Measurements from ENCODE around the gene ACOT4. TPM values are rescaled to one million over a fixed set of nuclear protein-coding genes. Genes with fewer than 3 reads are reported as not detected.

Gene ACOT4
- total RNA-seq, 4 donors from 2014 or later: 0.42 to 0.57 (median 0.48) TPM

DNA sequence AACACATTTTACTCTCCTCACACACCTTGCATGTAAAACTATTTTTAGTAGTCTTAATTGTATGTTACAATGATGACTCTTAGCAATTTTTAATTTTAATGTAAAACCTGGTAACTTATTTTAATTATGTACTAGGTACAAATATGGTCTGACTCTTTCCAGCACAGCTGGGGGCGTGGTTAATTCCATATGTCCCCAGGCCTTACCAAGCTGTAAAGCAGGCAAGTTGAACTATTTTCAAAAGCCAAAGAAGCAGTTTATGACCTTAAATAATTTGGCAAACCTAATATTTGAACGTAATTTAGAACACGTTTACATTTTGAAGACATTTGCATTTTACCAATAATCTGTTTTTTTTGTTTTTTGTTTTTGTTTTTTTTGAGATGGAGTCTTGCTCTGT lies 11.3 kb downstream of the ACOT4 start:
- TF ChIP-seq, protein P1, sequence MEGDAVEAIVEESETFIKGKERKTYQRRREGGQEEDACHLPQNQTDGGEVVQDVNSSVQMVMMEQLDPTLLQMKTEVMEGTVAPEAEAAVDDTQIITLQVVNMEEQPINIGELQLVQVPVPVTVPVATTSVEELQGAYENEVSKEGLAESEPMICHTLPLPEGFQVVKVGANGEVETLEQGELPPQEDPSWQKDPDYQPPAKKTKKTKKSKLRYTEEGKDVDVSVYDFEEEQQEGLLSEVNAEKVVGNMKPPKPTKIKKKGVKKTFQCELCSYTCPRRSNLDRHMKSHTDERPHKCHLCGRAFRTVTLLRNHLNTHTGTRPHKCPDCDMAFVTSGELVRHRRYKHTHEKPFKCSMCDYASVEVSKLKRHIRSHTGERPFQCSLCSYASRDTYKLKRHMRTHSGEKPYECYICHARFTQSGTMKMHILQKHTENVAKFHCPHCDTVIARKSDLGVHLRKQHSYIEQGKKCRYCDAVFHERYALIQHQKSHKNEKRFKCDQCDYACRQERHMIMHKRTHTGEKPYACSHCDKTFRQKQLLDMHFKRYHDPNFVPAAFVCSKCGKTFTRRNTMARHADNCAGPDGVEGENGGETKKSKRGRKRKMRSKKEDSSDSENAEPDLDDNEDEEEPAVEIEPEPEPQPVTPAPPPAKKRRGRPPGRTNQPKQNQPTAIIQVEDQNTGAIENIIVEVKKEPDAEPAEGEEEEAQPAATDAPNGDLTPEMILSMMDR (IDR thresholded peaks at IDR 0.05): no peak
- no peaks in the 10 kb centered on the region for H3K9me3 ChIP-seq
- H3K4me3 ChIP-seq: no peak overlapping the region
- WGBS: 84% methylated on average over 3 of the region's 3 CpGs
- no peaks in the 10 kb centered on the region for H3K27me3 ChIP-seq
- DNase-seq (ENCODE audit: extremely low spot score): no peak
- H3K36me3 ChIP-seq: no peaks in the 10 kb centered on the region
- no peaks in the 10 kb centered on the region for H3K4me1 ChIP-seq
- no peak overlapping the region for H3K27ac ChIP-seq (replicated peaks in 1 of 4)
- intact Hi-C loops (cut with DNase I): no loop called here

DNA sequence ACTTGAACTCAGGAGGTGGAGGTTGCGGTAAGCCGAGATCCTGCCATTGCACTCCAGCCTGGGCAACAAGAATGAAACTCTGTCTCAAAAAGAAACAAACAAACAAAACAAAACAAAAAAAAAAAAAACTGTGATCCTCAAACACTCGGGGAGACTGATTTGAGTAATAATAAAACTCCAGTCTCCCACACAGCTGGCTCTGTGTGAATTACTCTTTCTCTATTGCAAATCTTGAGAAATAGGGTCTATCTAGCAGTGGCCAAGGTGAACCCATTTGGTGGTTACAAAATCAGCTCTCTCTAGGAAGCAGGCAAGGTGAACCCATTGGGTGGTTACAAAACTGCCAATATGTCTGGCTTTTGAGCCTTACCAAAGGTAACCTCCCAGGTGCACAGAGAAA lies 14.6 kb downstream of the ACOT4 start:
- Histone ChIP-seq H3K9me3 (no peaks in the 10 kb centered on the region), H3K4me3 (no peak overlapping the region), H3K4me1 (no peaks in the 10 kb centered on the region), H3K27ac (replicated peaks in 1 of 4) (no peak overlapping the region), H3K36me3 (no peaks in the 10 kb centered on the region), H3K27me3 (no peaks in the 10 kb centered on the region)
- TF ChIP-seq EP300 (IDR thresholded peaks at IDR 0.05) (no peak), POLR2A (IDR thresholded peaks at IDR 0.05; ENCODE audit: low read depth) (no peak), POLR2AphosphoS5 (IDR thresholded peaks at IDR 0.05) (no peak)
- TF ChIP-seq, protein P1 (IDR thresholded peaks at IDR 0.05): no peak
- WGBS: 90% methylated on average over 3 of the region's 3 CpGs
- no peak for DNase-seq (ENCODE audit: extremely low spot score)
- intact Hi-C loops (cut with DNase I): no loop called here

DNA sequence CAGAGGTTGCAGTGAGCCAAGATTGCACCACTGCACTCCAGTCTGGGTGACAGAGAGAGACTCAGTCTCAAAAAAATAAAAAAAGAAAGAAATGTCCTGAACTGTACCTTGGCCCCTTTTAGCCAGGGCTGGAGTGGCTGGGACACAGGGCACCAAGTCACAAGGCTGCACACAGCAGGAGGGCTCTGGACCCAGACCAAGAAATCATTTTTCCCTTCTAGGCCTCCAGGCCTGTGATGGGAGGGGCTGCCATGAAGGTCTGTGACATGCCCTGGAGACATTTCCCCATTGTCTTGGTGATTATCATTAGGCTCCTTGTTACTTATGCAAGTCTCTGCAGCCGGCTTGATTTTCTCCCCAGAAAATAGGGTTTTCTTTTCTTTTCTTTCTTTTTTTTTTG lies 15.6 kb downstream of the ACOT4 start:
- no peak for DNase-seq (ENCODE audit: extremely low spot score)
- TF ChIP-seq, protein P1 (IDR thresholded peaks at IDR 0.05): no peak
- TF ChIP-seq POLR2A (IDR thresholded peaks at IDR 0.05; ENCODE audit: low read depth) (no peak), POLR2AphosphoS5 (IDR thresholded peaks at IDR 0.05) (no peak), EP300 (IDR thresholded peaks at IDR 0.05) (no peak)

DNA sequence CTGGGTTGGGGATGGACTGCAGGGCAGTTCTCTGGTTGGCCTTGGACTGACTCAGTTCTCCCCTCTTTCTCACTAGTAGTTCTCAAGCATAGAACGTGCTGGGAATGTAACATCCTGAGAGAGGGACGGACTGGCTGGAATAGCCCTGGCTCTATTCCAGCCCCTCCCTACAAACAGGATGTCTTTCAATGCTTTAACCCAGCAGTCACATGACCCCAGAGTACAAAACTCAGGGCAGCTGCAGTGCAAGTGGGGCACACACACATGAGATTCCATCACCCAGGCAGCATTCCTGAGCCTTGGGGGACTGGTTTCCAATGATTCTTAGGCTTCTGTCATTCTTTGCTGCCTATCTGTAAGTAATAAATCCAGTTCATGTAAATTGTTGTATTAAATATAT lies 19.0 kb downstream of the ACOT4 start:
- Histone ChIP-seq H3K4me3 (no peak overlapping the region), H3K36me3 (no peaks in the 10 kb centered on the region), H3K4me1 (peaks cover 0 to 16% (median 12%) of the 10 kb centered on the region in 4 donors), H3K9me3 (no peaks in the 10 kb centered on the region), H3K27me3 (no peaks in the 10 kb centered on the region), H3K27ac (replicated peaks in 1 of 4) (no peak overlapping the region)
- intact Hi-C loops (cut with DNase I): no loop called here
- no peak for TF ChIP-seq POLR2AphosphoS5 (IDR thresholded peaks at IDR 0.05)
- TF ChIP-seq, protein P1 (IDR thresholded peaks at IDR 0.05): no peak
- no peak for TF ChIP-seq POLR2A (IDR thresholded peaks at IDR 0.05; ENCODE audit: low read depth)
- no peak for TF ChIP-seq EP300 (IDR thresholded peaks at IDR 0.05)
- DNase-seq (ENCODE audit: extremely low spot score): no peak
- WGBS: 30% methylated on average over 2 of the region's 2 CpGs

More for the DNA sequence above, 15.6 kb downstream of the ACOT4 start:
- 83% methylated on average over 1 of the region's 1 CpG for WGBS
- Histone ChIP-seq H3K9me3 (no peaks in the 10 kb centered on the region), H3K27ac (replicated peaks in 1 of 4) (no peak overlapping the region), H3K4me1 (peaks cover 0 to 7% (median 5%) of the 10 kb centered on the region in 4 donors), H3K36me3 (no peaks in the 10 kb centered on the region), H3K27me3 (no peaks in the 10 kb centered on the region), H3K4me3 (no peak overlapping the region)
- intact Hi-C loops (cut with DNase I): no loop called here

DNA sequence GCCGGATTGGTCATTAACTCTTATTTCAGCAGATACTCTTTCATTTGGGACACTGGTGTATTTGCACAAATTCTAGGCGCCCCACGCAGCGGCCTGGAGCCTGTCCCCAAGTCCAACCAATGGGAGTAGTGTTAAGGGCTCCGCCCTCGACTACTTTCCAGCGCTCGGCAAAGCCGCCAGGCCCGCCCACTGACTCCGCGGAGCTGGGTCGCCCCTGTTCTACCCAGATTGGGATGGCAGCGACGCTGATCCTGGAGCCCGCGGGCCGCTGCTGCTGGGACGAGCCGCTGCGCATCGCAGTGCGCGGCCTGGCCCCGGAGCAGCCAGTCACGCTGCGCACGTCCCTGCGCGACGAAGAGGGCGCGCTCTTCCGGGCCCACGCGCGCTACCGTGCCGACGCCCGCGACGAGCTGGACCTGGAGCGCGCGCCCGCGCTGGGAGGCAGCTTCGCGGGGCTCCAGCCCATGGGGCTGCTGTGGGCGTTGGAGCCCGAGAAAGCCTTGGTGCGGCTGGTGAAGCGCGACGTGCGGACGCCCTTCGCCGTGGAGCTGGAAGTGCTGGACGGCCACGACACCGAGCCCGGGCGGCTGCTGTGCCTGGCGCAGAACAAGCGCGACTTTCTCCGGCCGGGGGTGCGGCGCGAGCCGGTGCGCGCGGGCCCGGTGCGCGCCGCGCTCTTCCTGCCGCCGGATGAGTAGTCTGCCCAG lies 20.8 kb downstream of the ACOT4 start, which contains the start of gene ACOT6:
Gene ACOT6 (plus strand): TSS at position 179 of the 707 bp plus-strand sequence. CDS start 55 bp downstream, at position 234.
- TF ChIP-seq, protein P1 (IDR thresholded peaks at IDR 0.05): peak in 1 of 3 experiments; percentile 3
- TF ChIP-seq EP300 (IDR thresholded peaks at IDR 0.05) (no peak), POLR2AphosphoS5 (IDR thresholded peaks at IDR 0.05) (peak; percentile 5 to 46)
- DNase-seq (ENCODE audit: extremely low spot score): peak; percentile 92
- Histone ChIP-seq H3K4me1 (peaks cover 0 to 16% (median 12%) of the 10 kb centered on the region in 4 donors), H3K27ac (replicated peaks in 1 of 4) (peak within 1 kb of the TSS; percentile 84 to 91 (median 86)), H3K36me3 (no peaks in the 10 kb centered on the region), H3K9me3 (no peaks in the 10 kb centered on the region), H3K4me3 (peak within 1 kb of the TSS; percentile 65 to 86 (median 72)), H3K27me3 (no peaks in the 10 kb centered on the region)
- intact Hi-C loops (cut with DNase I): no loop called here
- 0% methylated on average over 39 of the region's 84 CpGs for WGBS
